Measurements from ENCODE around the gene GNAL.
"Not testable (repeated sequence)": the region's sequence is repeated elsewhere in the genome, so short reads cannot be mapped to it uniquely, and the experiment has no call there.

The GNAL gene

DNA sequence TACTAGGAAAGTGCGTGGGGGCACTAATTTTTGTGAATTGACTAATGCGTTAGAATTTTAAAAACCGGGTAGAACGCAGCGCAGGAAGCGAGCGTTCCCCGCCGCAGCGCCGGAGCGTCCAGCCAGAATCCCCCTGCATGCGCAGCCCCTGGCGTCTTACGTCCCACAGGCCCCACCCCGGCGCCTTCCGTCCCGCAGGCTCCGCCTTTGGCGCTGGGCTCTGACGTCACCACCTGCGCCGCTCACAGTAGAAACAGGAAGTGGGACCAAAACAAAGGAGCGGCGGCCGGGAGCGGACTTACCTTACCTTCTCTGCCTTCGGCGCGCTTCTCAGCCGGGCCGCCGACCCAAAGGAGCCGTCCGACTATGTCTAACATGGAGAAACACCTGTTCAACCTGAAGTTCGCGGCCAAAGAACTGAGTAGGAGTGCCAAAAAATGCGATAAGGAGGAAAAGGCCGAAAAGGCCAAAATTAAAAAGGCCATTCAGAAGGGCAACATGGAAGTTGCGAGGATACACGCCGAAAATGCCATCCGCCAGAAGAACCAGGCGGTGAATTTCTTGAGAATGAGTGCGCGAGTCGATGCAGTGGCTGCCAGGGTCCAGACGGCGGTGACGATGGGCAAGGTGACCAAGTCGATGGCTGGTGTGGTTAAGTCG lies 162.2 kb downstream of the GNAL start, which contains the start of gene CHMP1B:
TSS of gene CHMP1B (plus strand) at position 268 of the 660 bp plus-strand sequence. CDS start at position 367, 99 bp downstream.
- intact Hi-C loops (cut with DNase I; ENCODE audit: low total_unique reads), result loop anchor here (10.0 kb wide), 2 partner anchors 54 to 676 kb away; partner anchors contain the start of gene MPPE1
- TF ChIP-seq, protein P1, sequence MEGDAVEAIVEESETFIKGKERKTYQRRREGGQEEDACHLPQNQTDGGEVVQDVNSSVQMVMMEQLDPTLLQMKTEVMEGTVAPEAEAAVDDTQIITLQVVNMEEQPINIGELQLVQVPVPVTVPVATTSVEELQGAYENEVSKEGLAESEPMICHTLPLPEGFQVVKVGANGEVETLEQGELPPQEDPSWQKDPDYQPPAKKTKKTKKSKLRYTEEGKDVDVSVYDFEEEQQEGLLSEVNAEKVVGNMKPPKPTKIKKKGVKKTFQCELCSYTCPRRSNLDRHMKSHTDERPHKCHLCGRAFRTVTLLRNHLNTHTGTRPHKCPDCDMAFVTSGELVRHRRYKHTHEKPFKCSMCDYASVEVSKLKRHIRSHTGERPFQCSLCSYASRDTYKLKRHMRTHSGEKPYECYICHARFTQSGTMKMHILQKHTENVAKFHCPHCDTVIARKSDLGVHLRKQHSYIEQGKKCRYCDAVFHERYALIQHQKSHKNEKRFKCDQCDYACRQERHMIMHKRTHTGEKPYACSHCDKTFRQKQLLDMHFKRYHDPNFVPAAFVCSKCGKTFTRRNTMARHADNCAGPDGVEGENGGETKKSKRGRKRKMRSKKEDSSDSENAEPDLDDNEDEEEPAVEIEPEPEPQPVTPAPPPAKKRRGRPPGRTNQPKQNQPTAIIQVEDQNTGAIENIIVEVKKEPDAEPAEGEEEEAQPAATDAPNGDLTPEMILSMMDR (IDR thresholded peaks at IDR 0.05), result peak in 1 of 2 experiments; percentile 6
- peak; percentile 98 to 99 for DNase-seq
- no peaks in the 10 kb centered on the region for H3K27me3 ChIP-seq
- H3K4me1 ChIP-seq, result peaks cover 0 to 47% (median 21%) of the 10 kb centered on the region in 4 donors
- peak within 1 kb of the TSS; percentile 90 to 91 for H3K27ac ChIP-seq
- no peaks in the 10 kb centered on the region for H3K9me3 ChIP-seq
- peak within 1 kb of the TSS; percentile 78 to 87 for H3K4me3 ChIP-seq
- H3K36me3 ChIP-seq, result peaks cover 6 to 27% (median 11%) of the 10 kb centered on the region in 3 donors

DNA sequence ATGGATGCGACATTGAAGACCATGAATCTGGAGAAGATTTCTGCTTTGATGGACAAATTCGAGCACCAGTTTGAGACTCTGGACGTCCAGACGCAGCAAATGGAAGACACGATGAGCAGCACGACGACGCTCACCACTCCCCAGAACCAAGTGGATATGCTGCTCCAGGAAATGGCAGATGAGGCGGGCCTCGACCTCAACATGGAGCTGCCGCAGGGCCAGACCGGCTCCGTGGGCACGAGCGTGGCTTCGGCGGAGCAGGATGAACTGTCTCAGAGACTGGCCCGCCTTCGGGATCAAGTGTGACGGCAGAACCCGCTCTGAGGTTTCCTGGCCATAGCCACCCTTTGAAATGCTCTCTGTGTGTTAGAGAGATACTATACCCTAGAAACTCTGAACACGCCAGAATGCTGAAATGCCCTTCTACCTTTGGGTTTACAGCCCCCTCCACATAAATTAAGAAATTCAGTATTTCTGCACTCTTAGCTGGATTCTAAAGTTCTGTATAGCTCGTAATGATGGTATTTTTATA lies 162.8 kb downstream of the GNAL start:
- intact Hi-C loops (cut with DNase I; ENCODE audit: low total_unique reads), result loop anchor here (10.0 kb wide), 2 partner anchors 53 to 677 kb away; partner anchors contain the start of gene MPPE1
- Histone ChIP-seq H3K4me1 (peaks cover 0 to 53% (median 21%) of the 10 kb centered on the region in 4 donors), H3K9me3 (no peaks in the 10 kb centered on the region), H3K27ac (peak overlapping the region; percentile 90 to 91), H3K27me3 (no peaks in the 10 kb centered on the region), H3K4me3 (peak overlapping the region; percentile 78 to 87), H3K36me3 (peaks cover 6 to 28% (median 11%) of the 10 kb centered on the region in 3 donors)
- TF ChIP-seq, protein P1 (IDR thresholded peaks at IDR 0.05), result no peak
- peak; percentile 41 to 70 for DNase-seq

DNA sequence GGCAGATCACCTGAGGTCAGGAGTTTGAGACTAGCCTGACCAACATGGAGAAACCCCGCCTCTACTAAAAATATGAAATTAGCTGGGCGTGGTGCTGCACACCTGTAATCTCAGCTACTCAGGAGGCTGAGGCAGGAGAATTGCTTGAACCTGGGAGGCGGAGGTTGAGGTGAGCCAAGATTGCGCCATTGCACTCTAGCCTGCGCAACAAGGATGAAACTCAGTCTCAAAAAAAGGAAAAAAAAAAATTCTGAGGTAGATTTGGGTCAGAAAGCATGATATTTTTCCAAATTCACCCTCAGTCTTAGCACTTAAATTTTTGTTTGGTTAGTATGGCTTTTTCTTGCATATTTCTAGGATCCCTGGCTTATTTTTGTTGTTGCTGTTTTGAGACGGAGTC lies 165.5 kb downstream of the GNAL start:
- H3K4me3 ChIP-seq, H3K9me3 ChIP-seq, DNase-seq, H3K27me3 ChIP-seq: not testable (repeated sequence)
- peaks cover 6 to 28% (median 11%) of the 10 kb centered on the region in 3 donors for H3K36me3 ChIP-seq
- intact Hi-C loops (cut with DNase I; ENCODE audit: low total_unique reads), result loop anchor here (10.0 kb wide), 2 partner anchors 50 to 680 kb away; partner anchors contain the start of gene MPPE1
- H3K27ac ChIP-seq, result peak overlapping the region in 1 of 2 donors; percentile 90
- H3K4me1 ChIP-seq, result peaks cover 0 to 55% (median 20%) of the 10 kb centered on the region in 4 donors

DNA sequence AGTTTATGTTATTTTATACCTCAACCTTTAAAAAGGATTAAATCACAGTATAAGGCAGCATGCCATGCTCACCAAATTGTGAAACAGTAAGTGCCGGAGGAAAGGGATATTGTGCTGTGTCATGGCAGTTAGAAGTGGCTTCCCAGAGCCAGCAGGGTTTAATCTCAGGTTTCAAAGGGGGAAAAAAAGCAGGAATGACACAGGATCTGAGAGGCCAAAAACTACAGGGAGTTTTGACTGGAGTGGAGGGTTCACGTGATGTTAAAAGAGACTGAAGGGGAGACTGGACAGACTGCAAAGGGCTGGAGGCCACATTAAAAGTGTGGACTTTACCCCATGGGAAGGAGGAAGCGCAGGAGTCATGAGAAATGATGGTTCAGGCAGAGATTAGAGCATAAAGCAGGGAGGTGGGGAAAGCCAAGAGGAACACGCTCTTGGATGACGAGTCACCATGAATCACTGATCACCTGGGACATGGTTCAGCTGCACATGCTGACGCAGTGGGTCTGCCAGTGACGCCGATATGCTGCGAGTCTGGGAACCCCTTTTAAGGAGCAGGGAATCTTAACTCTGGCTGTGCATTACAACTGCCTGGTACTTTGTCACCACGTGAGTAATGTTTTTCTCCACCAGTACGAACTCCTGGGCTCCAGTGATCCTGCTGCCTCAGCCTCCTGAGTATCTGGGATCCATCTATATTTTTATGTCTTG lies 168.3 kb downstream of the GNAL start:
- TF ChIP-seq, protein P1 (IDR thresholded peaks at IDR 0.05), result no peak
- intact Hi-C loops (cut with DNase I; ENCODE audit: low total_unique reads), result loop anchor here (10.0 kb wide), 2 partner anchors 47 to 683 kb away; partner anchors contain the start of gene MPPE1
- peaks cover 0 to 44% (median 18%) of the 10 kb centered on the region in 4 donors for H3K4me1 ChIP-seq
- no peaks in the 10 kb centered on the region for H3K27me3 ChIP-seq
- H3K36me3 ChIP-seq, result peaks cover 6 to 28% (median 11%) of the 10 kb centered on the region in 3 donors
- peak overlapping the region; percentile 68 to 73 for H3K27ac ChIP-seq
- peak; percentile 75 to 94 for DNase-seq
- no peak overlapping the region for H3K4me3 ChIP-seq
- H3K9me3 ChIP-seq, result no peaks in the 10 kb centered on the region

DNA sequence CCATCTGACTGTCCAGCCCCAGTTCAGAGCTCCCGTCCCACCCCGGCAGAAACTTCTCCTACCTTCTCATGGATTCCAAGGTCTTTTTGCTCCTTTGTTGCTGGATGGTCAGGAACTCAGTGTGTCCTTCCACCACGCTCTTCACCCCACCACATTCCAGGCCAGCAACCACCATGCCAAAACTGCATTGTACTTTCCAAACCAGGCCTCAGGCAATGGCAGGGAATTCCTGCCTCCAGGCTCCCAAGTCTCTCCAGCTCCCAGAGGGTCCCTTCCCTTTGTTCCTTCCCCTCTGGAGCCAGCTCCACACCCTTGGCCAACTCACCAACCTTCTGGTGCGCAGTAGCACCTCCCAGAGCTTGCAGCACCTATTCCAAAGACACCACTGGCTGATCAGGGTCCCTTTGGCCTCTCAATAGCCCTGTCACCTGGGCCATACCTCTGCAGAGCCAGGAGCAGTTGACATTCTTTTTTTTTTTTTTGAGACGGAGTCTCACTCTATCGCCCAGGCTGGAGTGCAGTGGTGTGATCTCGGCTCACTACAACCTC lies 170.3 kb downstream of the GNAL start:
- H3K4me1 ChIP-seq, result peaks cover 0 to 23% (median 3%) of the 10 kb centered on the region in 4 donors
- DNase-seq, result no peak
- no peak overlapping the region for H3K4me3 ChIP-seq
- H3K9me3 ChIP-seq, result no peaks in the 10 kb centered on the region
- H3K36me3 ChIP-seq, result peaks cover 6 to 18% (median 7%) of the 10 kb centered on the region in 3 donors
- intact Hi-C loops (cut with DNase I; ENCODE audit: low total_unique reads), result loop anchor here (10.0 kb wide), 2 partner anchors 45 to 685 kb away; partner anchors contain the start of gene MPPE1
- no peaks in the 10 kb centered on the region for H3K27me3 ChIP-seq
- TF ChIP-seq, protein P1 (IDR thresholded peaks at IDR 0.05), result no peak
- H3K27ac ChIP-seq, result no peak overlapping the region
